GM12878 (cell line): Measurements from ENCODE around the gene NFE2L1.

ENCODE experiments used
- BRCA1 ChIP-seq: IDR thresholded peaks from 2 replicates; pipeline ENCODE4 v1.6.1; 2011; ENCODE audit warnings: low read depth, low read length, improper control_type of control experiment
- MYC ChIP-seq: IDR thresholded peaks from 2 replicates; pipeline ENCODE4 v1.6.1; 2011; ENCODE audit warnings: mild to moderate bottlenecking, low read length, moderate library complexity, inconsistent platforms; ENCODE audit not compliant: insufficient read depth, insufficient replicate concordance, insufficient read length, severe bottlenecking
- POLR2AphosphoS5 ChIP-seq: IDR thresholded peaks from 2 replicates; pipeline ENCODE4 v1.6.1; 2011; ENCODE audit warnings: mild to moderate bottlenecking, low read length, inconsistent platforms
- SREBF2 ChIP-seq: IDR thresholded peaks from 2 replicates; pipeline ENCODE4 v1.6.1; 2012; ENCODE audit warnings: mild to moderate bottlenecking, low read length
- TBL1XR1 ChIP-seq: IDR thresholded peaks from 2 replicates; pipeline ENCODE4 v1.6.1; 2012; ENCODE audit warnings: low read depth, low read length, improper control_type of control experiment

GRCh38 chr17:48013876-48014594 is 34.1 kb upstream of the NFE2L1 start:
- no peak for TF ChIP-seq BRCA1
- TF ChIP-seq POLR2AphosphoS5 = no peak
- TF ChIP-seq TBL1XR1 = no peak
- no peak for TF ChIP-seq MYC
- TF ChIP-seq SREBF2 = no peak
